C4-2B (cell line): ENCODE results near the gene WDR18.

ENCODE experiments used
- H3K27ac ChIP-seq: fragments of 450-650 bp; 2 replicates; pipeline ENCODE4 v1.5.1; 2017
- ZFX ChIP-seq: fragments of 450-650 bp; IDR thresholded peaks from 2 replicates; pipeline ENCODE4 v1.6.1; 2017
- TF ChIP-seq, protein P1 (sequence below): fragments of 450-650 bp; conservative IDR thresholded peaks from 2 replicates; pipeline ENCODE4 v1.5.1; 2017; ENCODE audit warnings: mild to moderate bottlenecking

WDR18 gene

DNA sequence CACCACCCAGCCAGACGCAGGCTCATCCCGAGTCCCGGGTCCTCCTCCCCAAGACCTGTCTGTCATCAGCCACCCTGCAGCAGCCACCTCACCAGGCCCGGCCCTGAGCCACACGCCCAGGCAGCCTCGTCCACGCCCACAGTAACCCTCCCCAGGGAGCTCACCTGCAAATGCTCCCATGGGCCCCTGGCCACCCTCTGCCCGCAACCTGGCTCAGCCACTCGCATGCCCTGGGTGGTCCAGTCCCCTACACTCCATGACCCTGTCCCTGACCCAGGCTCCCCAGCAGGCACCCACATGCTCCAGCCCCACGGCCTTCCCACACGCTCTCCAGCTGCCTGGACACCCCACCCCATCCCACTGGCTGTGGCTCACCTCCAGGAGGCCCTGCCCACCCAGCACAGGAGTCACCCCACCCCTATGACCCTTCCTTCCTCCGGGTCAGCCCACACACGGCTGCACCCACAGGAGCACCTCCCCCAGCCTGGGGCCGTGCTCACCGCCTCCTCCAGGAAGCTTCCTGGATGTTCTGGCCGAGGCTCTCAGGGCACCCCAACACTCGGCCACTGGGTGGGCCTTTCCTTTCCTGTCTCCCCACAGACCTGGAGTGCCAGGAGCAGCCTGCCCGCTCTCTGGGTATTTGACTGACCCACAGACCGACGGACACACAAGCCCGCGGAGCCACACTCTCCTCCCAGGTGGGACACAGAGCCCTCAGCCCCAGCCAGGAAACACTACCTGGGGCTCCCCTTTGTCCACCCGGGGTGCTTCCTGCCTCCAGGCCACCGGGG is 33.2 kb downstream of the WDR18 start:
- no peak for TF ChIP-seq ZFX
- TF ChIP-seq, protein P1, sequence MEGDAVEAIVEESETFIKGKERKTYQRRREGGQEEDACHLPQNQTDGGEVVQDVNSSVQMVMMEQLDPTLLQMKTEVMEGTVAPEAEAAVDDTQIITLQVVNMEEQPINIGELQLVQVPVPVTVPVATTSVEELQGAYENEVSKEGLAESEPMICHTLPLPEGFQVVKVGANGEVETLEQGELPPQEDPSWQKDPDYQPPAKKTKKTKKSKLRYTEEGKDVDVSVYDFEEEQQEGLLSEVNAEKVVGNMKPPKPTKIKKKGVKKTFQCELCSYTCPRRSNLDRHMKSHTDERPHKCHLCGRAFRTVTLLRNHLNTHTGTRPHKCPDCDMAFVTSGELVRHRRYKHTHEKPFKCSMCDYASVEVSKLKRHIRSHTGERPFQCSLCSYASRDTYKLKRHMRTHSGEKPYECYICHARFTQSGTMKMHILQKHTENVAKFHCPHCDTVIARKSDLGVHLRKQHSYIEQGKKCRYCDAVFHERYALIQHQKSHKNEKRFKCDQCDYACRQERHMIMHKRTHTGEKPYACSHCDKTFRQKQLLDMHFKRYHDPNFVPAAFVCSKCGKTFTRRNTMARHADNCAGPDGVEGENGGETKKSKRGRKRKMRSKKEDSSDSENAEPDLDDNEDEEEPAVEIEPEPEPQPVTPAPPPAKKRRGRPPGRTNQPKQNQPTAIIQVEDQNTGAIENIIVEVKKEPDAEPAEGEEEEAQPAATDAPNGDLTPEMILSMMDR = no peak
- H3K27ac ChIP-seq = peak overlapping the region; percentile 93

DNA sequence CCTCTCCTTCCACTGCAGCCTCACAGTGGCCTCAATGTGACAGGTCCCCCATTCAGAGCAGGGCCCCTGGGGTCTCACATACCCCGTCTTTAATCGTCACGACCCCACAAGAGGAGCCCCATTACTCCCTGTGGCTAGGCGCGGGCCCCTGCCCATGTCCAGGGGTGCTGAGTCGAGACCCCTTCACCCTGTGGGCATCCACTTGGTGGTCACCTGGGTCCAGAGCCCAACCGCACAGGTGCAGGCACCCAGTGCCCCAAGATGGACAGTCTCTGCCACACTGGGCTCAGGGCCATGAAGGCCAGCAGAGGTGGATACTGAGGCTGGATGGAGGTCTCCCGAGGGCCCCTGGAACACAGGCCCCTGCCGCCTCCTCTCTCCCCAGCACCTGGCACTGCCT is 33.8 kb downstream of the WDR18 start:
- H3K27ac ChIP-seq = peak overlapping the region; percentile 93
- no peak for TF ChIP-seq ZFX
- TF ChIP-seq, protein P1 = no peak

DNA sequence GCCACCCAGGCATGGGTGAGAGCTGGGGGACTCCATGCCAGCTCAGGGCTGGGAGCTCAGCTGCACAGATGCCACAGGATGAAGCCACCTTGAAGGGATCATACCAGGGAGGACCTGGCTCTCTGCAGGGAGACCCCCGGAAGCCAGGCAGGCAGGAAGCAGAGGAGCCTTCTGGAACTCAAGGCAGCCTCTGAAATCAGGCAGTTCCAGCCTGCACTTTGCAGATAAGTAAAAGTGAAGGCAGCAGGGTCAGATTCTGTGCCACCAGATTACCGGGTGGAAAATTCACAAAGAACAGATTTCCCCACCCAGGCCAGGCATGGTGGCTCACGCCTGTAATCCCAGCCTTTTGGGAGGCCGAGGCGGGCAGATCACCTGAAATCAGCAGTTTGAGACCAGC is 34.2 kb downstream of the WDR18 start:
- peak overlapping the region; percentile 93 for H3K27ac ChIP-seq
- TF ChIP-seq ZFX = no peak
- TF ChIP-seq, protein P1 = no peak

DNA sequence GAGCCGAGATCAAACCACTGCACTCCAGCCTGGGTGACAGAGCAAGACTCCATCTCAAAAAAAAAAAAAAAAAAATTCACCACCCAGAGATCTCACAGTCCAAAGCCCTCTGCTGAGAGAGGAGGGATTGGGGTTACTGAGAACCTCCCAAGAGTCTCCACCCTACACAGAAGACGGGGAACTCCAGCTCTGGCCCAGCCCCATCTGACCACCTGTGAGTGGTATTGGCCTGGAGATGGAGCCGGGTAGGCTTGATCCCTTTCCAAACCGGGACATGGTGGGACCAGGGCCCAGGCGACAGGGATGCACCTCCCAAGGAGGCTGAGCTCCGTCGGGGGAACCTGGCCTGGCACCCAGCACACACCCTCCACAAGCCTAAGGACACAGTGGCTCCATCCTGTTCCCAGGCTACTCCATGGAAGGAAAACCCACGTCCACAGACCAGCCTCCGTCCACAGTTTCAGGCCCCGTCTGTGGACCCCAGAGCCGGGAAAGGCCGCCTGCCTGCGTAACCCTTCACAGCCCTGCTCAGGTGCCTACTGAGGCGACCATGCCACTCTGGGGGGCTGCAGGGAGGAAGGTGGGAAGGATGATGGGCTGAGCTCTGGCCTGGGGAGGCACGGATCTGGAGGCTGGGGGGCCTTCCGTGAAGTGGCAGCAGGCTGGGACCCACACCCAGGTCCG is 34.9 kb downstream of the WDR18 start:
- TF ChIP-seq ZFX = no peak
- TF ChIP-seq, protein P1 = no peak
- H3K27ac ChIP-seq = peak overlapping the region; percentile 93

DNA sequence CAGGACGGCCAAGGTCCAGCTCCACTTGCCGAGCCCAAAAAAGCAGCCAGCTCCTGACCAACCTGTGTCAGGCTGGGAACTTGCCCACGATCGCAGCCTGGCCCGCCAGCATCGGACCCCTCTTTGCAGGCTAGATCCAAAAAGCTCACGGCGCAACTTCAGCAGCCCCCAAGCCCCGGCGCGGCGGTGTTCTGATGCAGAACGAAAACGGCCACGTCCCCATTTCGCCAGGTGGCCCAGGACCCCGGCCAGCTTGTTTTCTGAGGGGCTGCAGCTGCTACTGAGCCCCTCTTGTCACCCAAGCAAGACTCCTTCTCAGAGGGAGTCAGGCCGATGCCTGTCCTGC is 35.4 kb downstream of the WDR18 start:
- TF ChIP-seq, protein P1 = no peak
- no peak for TF ChIP-seq ZFX
- H3K27ac ChIP-seq = peak overlapping the region; percentile 93

- TF ChIP-seq, protein P1 = no peak
- no peak for TF ChIP-seq ZFX
- H3K27ac ChIP-seq = peak overlapping the region; percentile 93
Measured at GRCh38 chr19:1019980-1020867, 36.1 kb downstream of the WDR18 start.
